Measurements from ENCODE around the gene CCDC110.

GRCh38 chr4:185504098-185505047 lies 32.8 kb upstream of the CCDC110 start:
- TF ChIP-seq, protein P1, sequence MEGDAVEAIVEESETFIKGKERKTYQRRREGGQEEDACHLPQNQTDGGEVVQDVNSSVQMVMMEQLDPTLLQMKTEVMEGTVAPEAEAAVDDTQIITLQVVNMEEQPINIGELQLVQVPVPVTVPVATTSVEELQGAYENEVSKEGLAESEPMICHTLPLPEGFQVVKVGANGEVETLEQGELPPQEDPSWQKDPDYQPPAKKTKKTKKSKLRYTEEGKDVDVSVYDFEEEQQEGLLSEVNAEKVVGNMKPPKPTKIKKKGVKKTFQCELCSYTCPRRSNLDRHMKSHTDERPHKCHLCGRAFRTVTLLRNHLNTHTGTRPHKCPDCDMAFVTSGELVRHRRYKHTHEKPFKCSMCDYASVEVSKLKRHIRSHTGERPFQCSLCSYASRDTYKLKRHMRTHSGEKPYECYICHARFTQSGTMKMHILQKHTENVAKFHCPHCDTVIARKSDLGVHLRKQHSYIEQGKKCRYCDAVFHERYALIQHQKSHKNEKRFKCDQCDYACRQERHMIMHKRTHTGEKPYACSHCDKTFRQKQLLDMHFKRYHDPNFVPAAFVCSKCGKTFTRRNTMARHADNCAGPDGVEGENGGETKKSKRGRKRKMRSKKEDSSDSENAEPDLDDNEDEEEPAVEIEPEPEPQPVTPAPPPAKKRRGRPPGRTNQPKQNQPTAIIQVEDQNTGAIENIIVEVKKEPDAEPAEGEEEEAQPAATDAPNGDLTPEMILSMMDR (IDR thresholded peaks at IDR 0.05; ENCODE audit: low read depth, low read length, poor library complexity, severe bottlenecking), result no peak
- no peak for TF ChIP-seq EZH2phosphoT487 (IDR thresholded peaks at IDR 0.05; ENCODE audit: borderline replicate concordance, low read length)

Measured in DOHH2 (cell line).